ENCODE data around the gene ARRDC2.

- no peak for TF ChIP-seq CTCF (IDR thresholded peaks at IDR 0.05)
- no peak for TF ChIP-seq POLR2A (IDR thresholded peaks at IDR 0.05)
These were observed 9.5 kb downstream of the ARRDC2 start for GRCh38 chr19:18017275-18018083.
